ACC112 (cell line): ENCODE measurements around the gene ATP2A1.

Experiments
- H2AFZ ChIP-seq: fragments of 200-600 bp; sonication (generic); one replicate; pipeline ENCODE4 v1.6.0; 2017; ENCODE audit warnings: antibody characterized with exemption, low read length; ENCODE audit not compliant: unreplicated experiment
- H3K27ac ChIP-seq: fragments of 200-600 bp; sonication (generic); 2 replicates; pipeline ENCODE4 v1.5.1; 2014; ENCODE audit warnings: low read depth, mild to moderate bottlenecking, antibody characterized with exemption, low read length, moderate library complexity
- H3K27me3 ChIP-seq: fragments of 200-600 bp; sonication (generic); 2 replicates; pipeline ENCODE4 v1.6.1; 2014; ENCODE audit warnings: mild to moderate bottlenecking, antibody characterized with exemption, low read length, moderate library complexity, mixed read lengths; ENCODE audit not compliant: insufficient read depth
- H3K36me3 ChIP-seq: fragments of 200-600 bp; sonication (generic); 2 replicates; pipeline ENCODE4 v1.6.1; 2016; ENCODE audit warnings: mild to moderate bottlenecking, antibody characterized with exemption, low read length, moderate library complexity, mixed read lengths; ENCODE audit not compliant: insufficient read depth
- H3K4me1 ChIP-seq: fragments of 200-600 bp; sonication (generic); one replicate; pipeline ENCODE4 v1.6.1; 2016; ENCODE audit warnings: low read length, mixed read lengths; ENCODE audit not compliant: insufficient read depth, unreplicated experiment, control insufficient read depth
- H3K4me3 ChIP-seq: fragments of 200-600 bp; sonication (generic); 2 replicates; pipeline ENCODE4 v1.5.1; 2014; ENCODE audit warnings: mild to moderate bottlenecking, low read depth, low read length
- H3K79me2 ChIP-seq: fragments of 200-600 bp; sonication (generic); one replicate; pipeline ENCODE4 v1.6.0; 2016; ENCODE audit warnings: low read length; ENCODE audit not compliant: control insufficient read depth, unreplicated experiment, insufficient read depth

The ATP2A1 gene

DNA sequence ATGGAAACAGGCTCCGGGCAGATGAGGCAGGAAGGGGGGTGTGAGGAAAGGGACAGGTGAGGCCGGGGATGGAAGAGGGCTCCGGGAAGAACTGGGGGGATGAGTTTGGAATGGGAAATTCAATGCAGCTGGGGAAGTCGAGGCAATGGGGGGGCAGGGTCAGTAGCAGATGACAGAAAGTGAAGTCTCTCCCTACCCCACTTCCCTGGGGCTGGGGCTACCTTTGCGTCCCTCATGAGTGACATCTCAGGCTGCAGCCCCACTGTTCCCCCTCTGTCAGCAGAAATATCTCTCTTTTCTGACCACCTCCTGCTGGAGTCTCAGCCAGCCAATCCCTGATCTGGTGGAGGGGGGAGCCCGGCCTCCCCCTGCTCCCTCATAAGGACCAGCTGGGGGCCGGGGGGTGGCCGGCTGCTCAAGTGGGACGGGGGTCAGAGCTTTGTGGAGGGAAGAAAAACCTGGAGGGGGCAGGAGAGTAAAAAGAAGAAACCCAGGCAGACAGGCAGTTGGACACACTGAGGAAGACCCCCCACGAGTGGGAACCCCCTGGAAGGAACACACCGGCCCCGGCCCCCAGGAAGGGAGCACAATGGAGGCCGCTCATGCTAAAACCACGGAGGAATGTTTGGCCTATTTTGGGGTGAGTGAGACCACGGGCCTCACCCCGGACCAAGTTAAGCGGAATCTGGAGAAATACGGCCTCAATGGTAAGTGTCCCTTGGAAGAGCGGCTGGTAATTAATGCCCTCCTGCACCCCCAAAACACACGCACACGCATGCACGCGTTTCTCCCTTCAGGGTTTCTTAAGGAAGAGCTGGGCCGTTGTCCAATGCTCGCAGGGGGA, at the start of gene ATP2A1:
ATP2A1 (plus strand) TSS at position 406 of the 844 bp plus-strand sequence; CDS start at position 590, 184 bp downstream.
- peaks cover 2% of the 10 kb centered on the region for H3K79me2 ChIP-seq
- no peak within 1 kb of the TSS for H3K27ac ChIP-seq
- H3K4me1 ChIP-seq: no peaks in the 10 kb centered on the region
- H3K36me3 ChIP-seq: no peaks in the 10 kb centered on the region
- no peaks in the 10 kb centered on the region for H3K27me3 ChIP-seq
- H2AFZ ChIP-seq: peak within 1 kb of the TSS; percentile 53
- peak within 1 kb of the TSS; percentile 89 for H3K4me3 ChIP-seq

DNA sequence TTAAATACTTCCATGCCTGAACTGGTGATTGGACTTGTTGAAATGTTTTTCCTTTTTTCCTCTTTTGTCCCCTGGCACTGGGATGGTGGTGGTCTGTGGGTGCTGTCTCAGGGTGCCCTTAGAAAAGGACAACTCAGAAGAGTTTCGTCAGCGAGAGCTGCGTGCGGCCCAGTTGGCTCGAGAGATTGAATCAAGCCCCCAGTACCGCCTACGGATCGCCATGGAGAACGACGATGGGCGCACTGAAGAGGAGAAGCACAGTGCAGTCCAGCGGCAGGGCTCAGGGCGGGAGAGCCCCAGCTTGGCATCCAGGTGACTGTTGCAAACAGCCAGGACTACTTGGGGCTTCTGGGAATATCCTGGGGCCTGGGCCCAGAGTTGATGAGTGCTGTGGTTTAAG, 48.5 kb upstream of the ATP2A1 start:
- H3K27ac ChIP-seq: no peak overlapping the region
- peaks cover 19% of the 10 kb centered on the region for H3K4me1 ChIP-seq
- no peaks in the 10 kb centered on the region for H3K27me3 ChIP-seq
- H2AFZ ChIP-seq: no peak overlapping the region
- H3K79me2 ChIP-seq: peaks cover 62% of the 10 kb centered on the region
- no peak overlapping the region for H3K4me3 ChIP-seq
- peaks cover 69% of the 10 kb centered on the region for H3K36me3 ChIP-seq

DNA sequence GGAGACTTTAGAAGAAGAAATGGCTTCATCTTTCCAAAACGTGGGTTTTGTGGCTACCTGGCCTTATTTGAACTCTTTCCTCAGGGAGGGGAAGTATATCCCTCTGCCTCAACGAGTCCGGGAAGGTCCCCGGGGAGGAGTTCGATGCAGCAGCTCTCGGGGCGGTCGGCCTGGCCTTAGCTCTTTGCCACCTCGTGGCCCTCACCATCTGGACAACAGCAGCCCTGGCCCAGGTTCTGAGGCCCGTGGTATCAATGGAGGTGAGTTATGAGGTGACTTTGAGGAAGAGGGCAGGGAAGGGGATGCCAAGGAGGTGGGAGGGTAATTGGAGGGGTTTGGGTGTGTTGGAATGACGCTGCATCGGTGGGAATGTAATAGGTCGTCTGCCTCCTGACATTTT, 47.8 kb upstream of the ATP2A1 start:
- Histone ChIP-seq H3K79me2 (peaks cover 54% of the 10 kb centered on the region), H3K27me3 (no peaks in the 10 kb centered on the region), H3K36me3 (peaks cover 65% of the 10 kb centered on the region), H3K4me3 (no peak overlapping the region), H2AFZ (no peak overlapping the region), H3K27ac (no peak overlapping the region), H3K4me1 (peaks cover 11% of the 10 kb centered on the region)

DNA sequence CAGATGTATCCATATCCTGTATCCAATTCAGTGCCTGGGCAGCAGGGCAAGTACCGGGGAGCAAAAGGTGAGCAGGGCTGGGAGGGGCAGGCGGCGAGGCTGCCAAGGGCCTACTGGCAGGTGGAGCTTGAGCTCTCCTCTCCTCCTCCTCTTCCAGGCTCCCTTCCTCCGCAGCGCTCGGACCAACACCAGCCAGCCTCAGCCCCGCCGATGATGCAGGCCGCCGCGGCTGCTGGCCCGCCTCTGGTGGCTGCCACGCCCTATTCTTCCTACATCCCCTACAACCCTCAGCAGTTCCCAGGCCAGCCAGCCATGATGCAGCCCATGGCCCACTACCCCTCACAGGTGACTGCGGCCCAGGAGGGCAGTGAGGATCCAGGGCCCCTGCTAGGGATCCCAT, 43.9 kb upstream of the ATP2A1 start:
- peaks cover 44% of the 10 kb centered on the region for H3K36me3 ChIP-seq
- H3K79me2 ChIP-seq: peaks cover 17% of the 10 kb centered on the region
- H3K27ac ChIP-seq: no peak overlapping the region
- H2AFZ ChIP-seq: no peak overlapping the region
- no peaks in the 10 kb centered on the region for H3K4me1 ChIP-seq
- H3K27me3 ChIP-seq: no peaks in the 10 kb centered on the region
- no peak overlapping the region for H3K4me3 ChIP-seq

DNA sequence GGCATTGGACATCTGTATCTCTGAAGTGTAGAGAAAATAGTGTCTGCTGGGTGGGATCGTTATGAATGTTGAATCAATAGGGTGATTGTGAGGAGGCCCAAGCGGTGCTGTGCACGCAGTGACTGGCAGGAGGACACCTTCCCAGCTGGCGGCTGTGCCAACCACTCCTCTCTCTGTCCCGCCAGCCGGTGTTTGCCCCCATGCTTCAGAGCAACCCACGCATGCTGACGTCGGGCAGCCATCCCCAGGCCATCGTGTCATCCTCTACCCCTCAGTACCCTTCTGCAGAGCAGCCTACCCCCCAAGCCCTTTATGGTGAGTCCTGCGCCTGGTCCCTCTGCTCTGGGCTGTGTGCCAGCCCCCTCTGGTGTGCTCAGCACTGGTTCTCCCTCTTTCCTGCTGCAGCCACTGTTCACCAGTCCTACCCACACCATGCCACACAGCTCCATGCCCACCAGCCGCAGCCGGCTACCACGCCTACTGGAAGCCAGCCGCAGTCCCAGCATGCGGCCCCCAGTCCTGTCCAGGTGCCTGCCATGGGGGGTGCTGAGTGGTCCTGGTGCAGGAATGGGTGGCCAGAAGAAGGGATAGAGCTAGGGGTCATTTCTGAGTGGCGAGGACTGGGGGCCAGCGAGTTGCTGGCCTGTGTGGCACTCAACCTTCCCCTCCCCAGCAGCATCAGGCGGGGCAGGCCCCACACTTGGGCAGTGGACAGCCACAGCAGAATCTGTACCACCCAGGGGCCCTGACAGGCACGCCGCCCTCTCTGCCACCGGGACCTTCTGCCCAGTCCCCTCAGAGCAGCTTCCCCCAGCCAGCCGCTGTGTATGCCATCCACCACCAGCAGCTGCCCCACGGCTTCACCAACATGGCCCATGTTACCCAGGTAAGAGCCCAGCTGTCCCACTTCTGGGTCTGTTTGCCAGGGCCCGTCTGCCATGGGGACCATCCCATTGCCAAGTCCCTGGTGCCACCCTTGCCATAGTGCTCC, 43.1 kb upstream of the ATP2A1 start:
- peaks cover 36% of the 10 kb centered on the region for H3K36me3 ChIP-seq
- no peaks in the 10 kb centered on the region for H3K4me1 ChIP-seq
- H3K27me3 ChIP-seq: no peaks in the 10 kb centered on the region
- no peak overlapping the region for H3K27ac ChIP-seq
- H3K79me2 ChIP-seq: peaks cover 10% of the 10 kb centered on the region
- H2AFZ ChIP-seq: no peak overlapping the region
- H3K4me3 ChIP-seq: no peak overlapping the region

DNA sequence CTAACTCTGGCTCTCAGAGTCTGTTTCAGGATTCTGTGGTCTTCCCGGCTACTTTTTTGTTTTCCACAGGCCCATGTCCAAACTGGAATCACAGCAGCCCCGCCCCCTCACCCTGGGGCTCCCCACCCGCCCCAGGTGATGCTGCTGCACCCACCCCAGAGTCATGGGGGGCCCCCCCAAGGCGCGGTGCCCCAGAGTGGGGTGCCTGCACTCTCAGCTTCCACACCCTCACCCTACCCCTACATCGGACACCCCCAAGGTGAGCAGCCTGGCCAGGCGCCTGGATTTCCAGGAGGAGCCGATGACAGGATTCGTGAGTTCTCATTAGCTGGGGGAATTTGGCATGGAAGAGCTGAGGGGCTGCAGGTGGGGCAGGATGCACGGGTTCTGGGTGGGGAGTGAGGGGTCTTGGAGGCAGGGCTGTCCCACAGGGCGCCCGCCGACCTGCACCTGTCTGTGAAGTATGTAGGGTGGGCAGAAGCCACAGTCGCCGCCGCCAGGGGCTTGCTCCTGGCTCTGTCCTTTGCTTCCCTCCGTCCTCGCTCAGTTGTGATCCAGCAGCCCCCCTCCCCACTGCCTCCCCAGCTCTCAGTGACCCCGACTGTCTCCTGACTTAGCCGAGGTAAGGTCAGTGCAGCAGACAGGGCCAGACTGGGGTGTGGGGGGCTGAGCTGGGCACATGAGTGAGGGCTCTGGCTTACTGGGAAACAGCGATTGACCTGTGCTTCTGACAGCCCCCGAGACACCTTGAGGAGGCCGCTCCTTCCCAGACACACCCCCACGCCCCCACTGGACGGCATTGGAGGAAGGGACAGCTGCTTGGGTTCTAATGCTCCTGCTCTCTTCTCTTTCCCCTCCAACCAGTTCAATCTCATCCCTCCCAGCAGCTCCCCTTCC, 42.2 kb upstream of the ATP2A1 start:
- peaks cover 27% of the 10 kb centered on the region for H3K36me3 ChIP-seq
- no peak overlapping the region for H3K4me3 ChIP-seq
- no peak overlapping the region for H2AFZ ChIP-seq
- peaks cover under 1% of the 10 kb centered on the region for H3K79me2 ChIP-seq
- H3K27ac ChIP-seq: no peak overlapping the region
- no peaks in the 10 kb centered on the region for H3K4me1 ChIP-seq
- no peaks in the 10 kb centered on the region for H3K27me3 ChIP-seq

DNA sequence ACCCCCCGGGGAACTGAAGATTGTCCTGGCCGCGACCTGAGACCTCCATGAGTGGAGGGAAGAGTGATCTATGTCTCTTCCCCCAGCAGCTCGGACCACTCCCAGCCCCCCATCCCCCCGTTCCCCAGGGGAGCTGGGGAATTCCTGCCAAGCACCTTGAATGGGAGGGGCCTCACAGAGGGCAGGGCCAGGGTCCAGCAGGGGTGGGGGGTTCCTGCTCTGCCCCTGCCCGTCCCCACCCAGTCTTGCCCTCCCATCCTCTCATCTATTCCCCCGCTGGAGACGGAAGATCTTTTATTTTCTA, 41.6 kb upstream of the ATP2A1 start:
- H3K36me3 ChIP-seq: peaks cover 22% of the 10 kb centered on the region
- H3K4me3 ChIP-seq: no peak overlapping the region
- H3K27me3 ChIP-seq: no peaks in the 10 kb centered on the region
- H3K79me2 ChIP-seq: no peaks in the 10 kb centered on the region
- no peaks in the 10 kb centered on the region for H3K4me1 ChIP-seq
- no peak overlapping the region for H3K27ac ChIP-seq
- H2AFZ ChIP-seq: no peak overlapping the region

DNA sequence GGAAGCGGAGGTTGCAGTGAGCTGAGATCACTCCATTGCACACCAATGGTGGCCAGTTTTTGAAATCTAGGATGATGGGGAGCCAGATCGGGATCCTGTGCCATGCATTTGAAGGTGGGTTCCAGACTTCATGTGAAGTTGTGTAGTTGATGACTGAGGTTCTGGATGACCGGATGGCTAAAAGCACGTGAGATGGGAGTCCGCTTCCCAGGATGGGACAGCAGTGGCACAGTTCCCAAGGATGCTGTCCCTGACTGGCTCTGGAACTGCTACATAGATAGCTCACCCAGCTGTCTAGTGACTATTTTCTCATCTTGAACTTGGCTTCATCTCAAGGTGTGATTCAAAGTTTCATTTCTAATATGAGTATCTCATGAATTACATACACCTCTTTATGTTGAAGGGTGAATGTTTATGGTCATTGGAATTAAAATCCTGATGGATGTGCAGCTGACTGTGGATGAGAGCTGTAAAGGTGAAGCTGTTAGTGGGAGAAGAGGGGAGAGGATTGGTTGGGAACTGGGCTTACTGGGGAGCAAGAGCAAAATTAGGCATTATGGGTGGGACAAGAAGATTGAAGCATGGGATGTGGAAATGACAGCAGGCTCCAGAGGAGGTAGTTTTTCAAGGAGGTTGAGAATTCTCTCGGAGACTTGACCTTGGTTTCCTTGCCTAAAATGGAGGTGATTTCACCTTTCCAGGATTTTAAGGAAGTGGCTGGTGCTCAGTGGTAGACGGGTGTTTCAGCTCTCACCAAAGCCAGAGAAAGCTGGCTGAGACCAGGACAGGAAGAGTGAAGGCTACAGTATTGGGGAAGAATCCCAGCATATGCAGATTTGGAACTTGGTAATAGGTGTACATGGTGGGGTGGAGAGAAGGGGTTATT, 40.4 kb upstream of the ATP2A1 start:
- H2AFZ ChIP-seq: no peak overlapping the region
- H3K79me2 ChIP-seq: no peaks in the 10 kb centered on the region
- no peaks in the 10 kb centered on the region for H3K27me3 ChIP-seq
- H3K4me3 ChIP-seq: no peak overlapping the region
- no peaks in the 10 kb centered on the region for H3K4me1 ChIP-seq
- H3K27ac ChIP-seq: no peak overlapping the region
- H3K36me3 ChIP-seq: peaks cover 13% of the 10 kb centered on the region; the same call in 1 of the 2 replicates

DNA sequence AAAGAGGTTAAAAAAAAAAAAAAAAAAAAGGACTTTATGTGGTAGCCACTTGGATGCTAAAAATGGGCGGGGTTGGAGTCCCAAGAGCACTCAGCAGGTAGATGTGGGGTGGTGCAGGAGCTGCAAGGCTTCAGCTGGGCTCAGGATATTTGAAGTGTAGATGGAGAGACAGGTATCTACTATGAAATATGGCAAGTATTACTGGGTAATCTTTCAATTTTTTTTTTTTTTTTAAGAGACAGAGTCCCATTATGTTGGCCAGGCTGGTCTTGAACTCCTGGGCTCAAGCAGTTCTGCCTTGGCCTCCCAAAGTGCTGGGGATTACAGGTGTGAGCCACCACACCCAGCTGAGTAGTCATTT, 39.8 kb upstream of the ATP2A1 start:
- Histone ChIP-seq H3K27me3 (no peaks in the 10 kb centered on the region), H3K4me3 (no peak overlapping the region), H2AFZ (no peak overlapping the region), H3K36me3 (peaks cover 14% of the 10 kb centered on the region; the same call in 1 of the 2 replicates), H3K27ac (no peak overlapping the region), H3K4me1 (no peaks in the 10 kb centered on the region), H3K79me2 (no peaks in the 10 kb centered on the region)
